ENCODE results near the gene S100A5.
A peak's percentile ranks its signal among the peaks of the same experiment; 100 is the strongest.
"Not testable (repeated sequence)": the region's sequence is repeated elsewhere in the genome, so short reads cannot be mapped to it uniquely, and the experiment has no call there.

Gene S100A5, protein sequence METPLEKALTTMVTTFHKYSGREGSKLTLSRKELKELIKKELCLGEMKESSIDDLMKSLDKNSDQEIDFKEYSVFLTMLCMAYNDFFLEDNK

DNA sequence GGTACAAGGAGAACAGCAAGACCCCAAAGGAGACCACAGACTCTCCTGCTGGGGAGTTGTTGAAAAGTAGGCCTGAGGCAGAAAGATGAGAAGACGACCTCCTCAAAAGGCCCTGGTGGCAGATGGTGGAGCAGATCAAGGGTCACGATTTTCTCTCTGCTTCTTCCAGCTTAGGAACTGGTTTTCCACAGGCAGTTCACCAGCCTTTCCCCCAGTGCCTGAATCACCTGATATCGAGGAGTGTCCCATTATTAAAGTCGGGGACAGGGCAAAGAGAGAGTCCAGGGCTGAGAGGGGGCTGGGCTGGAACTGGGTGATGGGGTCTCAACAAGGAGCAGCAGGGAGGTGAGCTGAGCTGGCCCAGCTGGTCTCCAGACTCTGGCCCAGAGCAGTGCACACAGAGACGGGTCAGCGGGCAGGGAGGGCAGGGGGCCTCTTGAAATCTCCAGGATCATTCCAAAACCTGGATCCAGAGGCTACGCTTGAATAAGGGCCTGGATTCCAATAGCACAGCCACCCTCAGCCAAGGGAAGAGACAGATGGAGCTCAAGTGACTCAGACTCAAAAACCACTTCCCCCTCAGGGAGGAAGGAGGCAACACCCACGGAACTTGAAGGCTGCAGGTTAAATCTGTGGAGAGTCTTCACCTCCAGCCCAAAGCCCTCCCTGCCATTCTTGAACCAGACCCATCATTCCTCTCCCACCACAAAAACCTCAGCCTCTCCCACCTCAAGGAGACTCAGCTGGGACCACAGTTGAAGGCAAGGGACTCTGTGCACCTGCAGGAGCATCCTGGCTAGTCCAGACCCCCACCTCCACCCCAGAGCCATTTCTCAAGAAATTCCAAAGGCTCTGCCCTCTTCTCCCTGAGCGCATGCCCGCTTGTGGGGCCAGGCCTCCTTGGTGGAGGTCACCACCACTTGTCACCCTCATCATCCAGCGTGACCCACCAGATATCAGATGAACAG is at the start of gene S100A5:
Gene S100A5 (minus strand): TSS at position 541 of the 968 bp plus-strand sequence. CDS start 743 bp downstream, outside the sequence.
- FAIRE-seq = no peak
- DNase-seq (ENCODE audit: insufficient read length, low spot score) = no peak

DNA sequence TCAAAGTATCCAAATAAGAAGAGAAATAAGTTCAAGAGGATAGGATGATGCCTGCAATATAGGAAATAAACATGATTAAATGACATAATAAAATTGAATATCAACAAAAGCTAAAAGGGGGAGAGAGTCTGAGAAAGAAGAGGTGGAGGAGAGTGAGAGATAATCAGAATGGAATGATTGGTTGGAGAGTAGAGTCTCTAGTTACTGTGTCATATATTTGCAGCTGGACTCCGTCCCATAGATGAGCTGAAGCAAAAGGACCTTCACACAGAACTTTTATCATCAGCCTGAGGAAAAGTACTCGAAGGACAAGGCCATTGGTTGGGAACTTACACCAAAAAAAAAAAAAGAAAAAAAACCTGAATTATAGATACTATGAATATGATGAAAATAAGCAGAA is 47.7 kb upstream of the S100A5 start:
- DNase-seq (ENCODE audit: insufficient read length, low spot score) (no peak), FAIRE-seq (no peak)

DNA sequence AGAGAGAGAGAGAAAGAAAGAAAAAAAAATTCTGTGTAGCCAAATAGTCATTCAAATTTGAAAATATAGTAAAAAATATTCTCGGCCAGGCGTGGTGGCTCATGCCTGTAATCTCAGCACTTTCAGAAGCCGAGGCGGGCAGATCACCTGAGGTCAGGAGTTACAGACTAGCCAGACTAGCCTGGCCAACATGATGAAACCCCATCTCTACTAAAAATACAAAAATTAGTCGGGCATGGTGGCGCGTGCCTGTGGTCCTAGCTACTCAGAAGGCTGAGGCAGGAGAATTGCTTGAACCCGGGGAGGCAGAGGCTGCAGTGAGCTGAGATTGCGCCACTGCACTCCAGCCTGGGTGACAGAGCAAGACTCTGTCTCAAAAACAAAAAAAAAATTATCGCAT is 47.3 kb upstream of the S100A5 start:
- FAIRE-seq = not testable (repeated sequence)

DNA sequence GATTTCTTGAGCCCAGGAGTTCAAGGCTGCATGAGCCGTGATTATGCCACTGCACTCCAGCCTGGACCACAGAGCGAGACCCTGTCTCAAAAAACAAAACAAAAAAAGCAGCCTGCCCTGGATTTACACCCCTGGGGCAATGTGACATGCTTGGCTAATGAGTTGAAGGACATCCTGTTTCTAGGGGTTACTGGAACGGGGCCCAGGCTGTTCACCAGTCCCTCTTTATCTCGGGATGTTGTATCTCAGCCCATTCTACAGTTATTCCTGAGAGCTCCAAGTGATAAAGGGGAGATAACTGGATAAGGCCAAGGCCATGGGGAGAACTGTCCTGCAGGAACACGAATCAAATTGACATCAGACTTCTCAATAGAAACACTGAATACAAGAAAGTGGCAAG is 46.6 kb upstream of the S100A5 start:
- FAIRE-seq (no peak), DNase-seq (ENCODE audit: insufficient read length, low spot score) (no peak)

More for the DNA sequence above, 47.3 kb upstream of the S100A5 start:
- DNase-seq (ENCODE audit: insufficient read length, low spot score) = not testable (repeated sequence)

DNA sequence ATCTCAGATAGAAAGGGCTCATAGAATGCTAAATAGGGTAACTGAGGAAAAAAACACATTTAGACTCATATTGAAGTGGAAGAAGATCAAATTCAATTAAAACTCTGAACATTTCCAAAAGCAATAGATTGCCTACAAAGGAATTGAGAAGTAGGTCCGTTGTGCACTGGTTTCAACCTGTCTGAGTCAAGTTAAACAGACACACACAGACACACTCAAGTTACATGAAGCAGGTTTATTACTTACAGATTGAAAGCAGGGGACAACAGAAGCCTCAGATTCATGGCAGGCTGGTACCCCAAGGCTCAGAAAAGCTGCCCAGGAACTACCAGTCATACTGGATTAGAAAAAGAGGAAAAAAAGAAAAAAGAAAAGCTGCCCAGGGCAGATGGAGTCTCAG is 45.6 kb upstream of the S100A5 start:
- FAIRE-seq = no peak

DNA sequence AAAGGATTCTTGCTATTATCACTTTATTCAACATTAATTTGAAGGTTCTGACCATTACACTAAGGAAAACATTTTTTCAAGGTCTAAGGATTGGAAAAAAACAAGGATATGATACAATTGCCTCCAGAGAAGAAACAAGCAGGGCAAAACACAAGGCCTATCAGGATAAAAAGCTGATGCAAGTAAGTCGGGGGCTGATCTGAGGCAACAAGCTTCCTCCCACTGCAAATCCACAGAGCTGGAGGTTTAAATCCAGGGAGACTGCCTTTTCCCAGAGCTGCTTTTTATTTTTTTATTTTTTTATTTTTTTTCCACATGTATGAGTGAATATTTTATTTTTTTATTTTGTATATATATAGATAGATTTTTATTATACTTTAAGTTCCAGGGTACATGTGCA is 44.3 kb upstream of the S100A5 start:
- no peak for FAIRE-seq
- DNase-seq (ENCODE audit: insufficient read length, low spot score) = no peak

More for the DNA sequence above, 45.6 kb upstream of the S100A5 start:
- no peak for DNase-seq (ENCODE audit: insufficient read length, low spot score)

DNA sequence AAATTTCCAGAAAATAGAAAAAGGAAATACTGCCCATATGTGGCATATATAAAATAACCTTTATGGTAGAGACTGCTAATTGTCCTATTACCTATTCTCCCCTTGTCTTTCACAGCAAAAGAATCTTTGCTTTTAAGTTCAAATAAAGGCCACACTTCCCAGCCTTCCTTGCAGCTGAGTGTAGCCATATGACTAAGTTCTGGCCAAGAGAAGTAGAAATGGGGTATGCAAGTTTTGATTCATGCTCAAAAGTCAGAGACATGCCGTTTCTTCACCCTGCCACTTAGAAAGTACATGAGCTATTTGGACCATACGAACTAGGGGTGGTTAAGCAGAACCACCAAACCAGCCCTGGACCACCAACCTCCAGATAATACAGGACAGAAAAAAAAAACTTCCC is 43.2 kb upstream of the S100A5 start:
- no peak for FAIRE-seq
- no peak for DNase-seq (ENCODE audit: insufficient read length, low spot score)

DNA sequence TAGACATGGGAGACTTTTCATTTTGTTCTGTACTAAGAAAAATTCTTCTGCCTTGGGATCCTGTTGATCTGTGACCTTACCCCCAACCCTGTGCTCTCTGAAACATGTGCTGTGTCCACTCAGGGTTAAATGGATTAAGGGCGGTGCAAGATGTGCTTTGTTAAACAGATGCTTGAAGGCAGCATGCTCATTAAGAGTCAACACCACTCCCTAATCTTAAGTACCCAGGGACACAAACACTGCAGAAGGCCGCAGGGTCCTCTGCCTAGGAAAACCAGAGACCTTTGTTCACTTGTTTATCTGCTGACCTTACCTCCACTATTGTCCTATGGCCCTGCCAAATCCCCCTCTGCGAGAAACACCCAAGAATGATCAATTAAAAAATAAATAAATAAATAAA is 42.8 kb upstream of the S100A5 start:
- DNase-seq (ENCODE audit: insufficient read length, low spot score); FAIRE-seq: not testable (repeated sequence)

DNA sequence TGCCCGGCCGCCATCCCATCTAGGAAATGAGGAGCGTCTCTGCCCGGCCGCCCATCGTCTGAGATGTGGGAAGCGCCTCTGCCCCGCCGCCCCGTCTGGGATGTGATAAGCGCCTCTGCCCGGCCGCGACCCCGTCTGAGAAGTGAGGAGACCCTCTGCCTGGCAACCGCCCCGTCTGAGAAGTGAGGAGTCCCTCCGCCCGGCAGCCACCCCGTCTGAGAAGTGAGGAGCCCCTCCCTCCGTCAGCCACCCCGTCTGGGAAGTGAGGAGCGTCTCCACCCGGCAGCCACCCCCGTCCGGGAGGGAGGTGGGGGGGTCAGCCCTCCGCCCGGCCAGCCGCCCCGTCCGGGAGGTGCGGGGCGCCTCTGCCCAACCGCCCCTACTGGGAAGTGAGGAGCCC is 42.1 kb upstream of the S100A5 start:
- not testable (repeated sequence) for FAIRE-seq; DNase-seq (ENCODE audit: insufficient read length, low spot score)

DNA sequence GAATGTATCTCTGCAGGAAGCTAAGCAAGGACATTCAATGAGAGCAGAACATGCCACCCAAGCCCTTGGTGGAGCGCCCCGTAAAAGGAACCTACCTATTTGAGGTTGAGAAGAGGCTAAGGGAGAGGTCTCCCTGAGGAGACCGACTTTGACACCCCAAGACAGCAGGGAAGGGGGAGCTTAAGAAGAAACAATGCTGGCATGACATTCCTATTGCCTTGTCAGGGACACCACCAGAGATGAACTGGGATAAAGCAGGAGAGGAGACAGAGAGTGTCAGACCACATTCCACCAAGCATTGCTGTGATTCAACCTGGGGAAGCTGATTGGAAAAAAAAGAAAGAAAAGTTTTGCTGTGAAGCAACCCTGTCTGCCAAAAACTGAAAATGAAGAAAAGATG is 38.2 kb upstream of the S100A5 start:
- DNase-seq (ENCODE audit: insufficient read length, low spot score) (no peak), FAIRE-seq (no peak)

DNA sequence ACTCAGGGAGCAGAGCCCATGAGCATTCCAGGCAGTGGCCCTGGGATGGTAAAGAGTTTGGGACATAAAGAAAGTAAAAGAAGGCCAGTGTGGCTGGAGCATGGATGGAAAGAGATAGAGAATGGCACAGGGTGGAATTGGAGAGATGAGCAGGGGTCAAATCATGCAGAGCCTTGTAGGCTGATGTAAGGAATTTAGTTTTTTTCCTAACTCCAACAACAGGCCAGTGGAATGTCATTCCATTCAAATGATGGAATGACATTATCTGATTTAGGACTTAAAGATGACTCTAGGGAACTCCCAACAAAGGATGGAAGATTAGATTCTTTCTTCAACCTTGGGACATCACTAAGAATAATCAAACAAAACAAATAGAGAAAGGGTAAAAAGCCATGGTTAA is 37.8 kb upstream of the S100A5 start:
- FAIRE-seq = no peak

DNA sequence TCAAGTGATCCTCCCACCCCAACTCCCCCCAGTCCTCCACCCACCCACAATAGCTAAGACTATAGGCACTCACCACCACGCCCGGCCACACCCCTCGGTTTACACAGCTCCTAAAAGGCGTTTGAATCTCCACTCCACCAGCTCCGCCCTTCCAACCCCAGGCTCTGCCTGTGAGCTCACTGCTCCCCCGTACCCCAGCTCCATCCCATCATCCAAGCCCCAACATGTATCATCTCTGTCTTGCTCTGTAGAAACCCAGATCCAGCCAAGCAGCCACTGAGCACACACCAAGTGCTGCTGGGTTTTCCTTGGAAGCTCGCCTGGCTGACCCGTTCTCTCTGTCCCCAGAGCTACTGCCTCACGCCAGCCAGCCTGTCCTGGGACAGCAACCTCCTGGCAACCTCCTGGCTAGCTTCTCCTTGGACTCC is 36.9 kb upstream of the S100A5 start:
- FAIRE-seq (no peak), DNase-seq (ENCODE audit: insufficient read length, low spot score) (no peak)

More for the DNA sequence above, 37.8 kb upstream of the S100A5 start:
- DNase-seq (ENCODE audit: insufficient read length, low spot score) = no peak

DNA sequence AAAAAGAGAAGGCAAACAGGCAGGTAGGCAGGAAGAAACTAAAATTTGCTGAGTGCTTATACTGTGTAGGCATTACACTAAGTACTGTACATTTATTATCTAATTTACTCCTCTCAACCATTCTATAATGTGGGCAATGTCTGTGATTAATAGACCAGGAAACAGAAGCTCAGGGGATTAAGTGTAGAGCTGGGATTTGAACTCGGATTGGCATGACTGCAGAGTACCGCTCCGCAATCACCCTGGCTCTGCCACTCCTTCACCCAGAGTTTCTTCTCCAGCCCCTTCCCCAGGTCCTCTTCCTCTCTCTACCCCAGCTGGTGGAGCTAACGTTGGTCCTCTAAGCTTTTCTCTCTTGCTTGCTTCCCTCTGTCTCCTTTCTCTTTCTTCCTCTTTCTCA is 36.4 kb upstream of the S100A5 start:
- no peak for FAIRE-seq
- DNase-seq (ENCODE audit: insufficient read length, low spot score) = no peak

DNA sequence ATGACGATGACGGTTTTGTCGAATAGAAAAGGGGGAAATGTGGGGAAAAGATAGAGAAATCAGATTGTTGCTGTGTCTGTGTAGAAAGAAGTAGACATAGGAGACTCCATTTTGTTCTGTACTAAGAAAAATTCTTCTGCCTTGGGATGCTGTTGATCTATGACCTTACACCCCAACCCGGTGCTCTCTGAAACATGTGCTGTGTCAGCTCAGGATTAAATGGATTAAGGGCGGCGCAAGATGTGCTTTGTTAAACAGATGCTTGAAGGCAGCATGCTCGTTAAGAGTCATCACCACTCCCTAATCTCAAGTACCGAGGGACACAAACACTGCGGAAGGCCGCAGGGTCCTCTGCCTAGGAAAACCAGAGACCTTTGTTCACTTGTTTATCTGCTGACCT is 34.8 kb upstream of the S100A5 start:
- DNase-seq (ENCODE audit: insufficient read length, low spot score); FAIRE-seq: not testable (repeated sequence)

DNA sequence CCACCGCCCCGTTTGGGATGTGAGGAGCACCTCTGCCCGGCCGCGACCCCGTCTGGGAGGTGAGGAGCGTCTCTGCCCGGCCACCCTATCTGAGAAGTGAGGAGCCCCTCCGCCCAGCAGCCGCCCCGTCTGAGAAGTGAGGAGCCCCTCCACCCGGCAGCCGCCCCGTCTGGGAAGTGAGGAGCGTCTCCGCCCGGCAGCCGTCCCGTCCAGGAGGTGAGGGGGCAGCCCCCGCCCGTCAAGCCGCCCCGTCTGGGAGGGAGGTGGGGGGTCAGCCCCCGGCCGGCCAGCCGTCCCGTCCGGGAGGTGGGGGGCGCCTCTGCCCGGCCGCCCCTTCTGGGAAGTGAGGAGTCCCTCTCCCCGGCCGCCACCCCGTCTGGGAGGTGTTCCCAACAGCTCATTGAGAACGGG is 34.4 kb upstream of the S100A5 start:
- FAIRE-seq = not testable (repeated sequence)

DNA sequence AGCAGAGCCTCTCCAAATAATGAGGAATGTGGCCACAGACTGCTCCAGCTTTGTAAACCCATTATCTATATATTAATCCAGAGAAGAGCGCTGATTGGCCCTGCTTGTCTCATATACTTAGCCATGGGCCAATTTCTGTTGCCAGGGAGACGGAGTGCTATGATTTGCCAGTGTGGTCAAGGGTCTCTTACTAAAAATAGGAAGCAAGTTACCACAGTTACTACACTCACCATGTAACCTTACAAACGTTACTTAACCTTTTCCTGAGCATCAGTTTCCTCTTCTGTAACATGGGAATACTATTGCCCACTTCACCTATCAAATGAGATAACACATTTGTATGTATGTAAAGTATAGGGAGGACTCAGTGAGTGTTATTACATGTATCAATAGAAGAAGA is 32.6 kb upstream of the S100A5 start:
- no peak for DNase-seq (ENCODE audit: insufficient read length, low spot score)
- no peak for FAIRE-seq

More for the DNA sequence above, 34.4 kb upstream of the S100A5 start:
- DNase-seq (ENCODE audit: insufficient read length, low spot score) = not testable (repeated sequence)

DNA sequence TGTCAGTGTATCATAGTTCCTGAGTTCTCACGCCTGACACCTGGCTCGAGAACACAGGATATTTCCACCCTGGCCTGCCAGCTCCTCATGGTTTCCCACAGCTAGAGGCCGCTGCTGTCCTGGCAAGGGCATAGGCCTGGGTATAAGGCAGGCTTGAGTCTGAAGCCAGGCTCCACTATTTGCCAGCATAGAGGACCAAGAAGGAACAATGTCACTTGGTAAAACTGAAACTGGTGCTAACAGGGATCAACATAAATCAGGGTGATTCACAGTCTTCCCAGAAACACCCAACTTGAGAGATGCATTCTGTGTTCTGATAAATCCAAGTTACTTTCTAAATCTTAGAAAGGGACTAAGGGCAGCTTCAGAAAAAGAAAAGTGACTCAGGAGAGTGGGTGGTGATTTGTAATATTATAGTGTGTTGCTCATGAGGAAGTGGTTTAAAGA is 31.9 kb upstream of the S100A5 start:
- DNase-seq (ENCODE audit: insufficient read length, low spot score) = peak; percentile 80
- FAIRE-seq = peak; percentile 26

DNA sequence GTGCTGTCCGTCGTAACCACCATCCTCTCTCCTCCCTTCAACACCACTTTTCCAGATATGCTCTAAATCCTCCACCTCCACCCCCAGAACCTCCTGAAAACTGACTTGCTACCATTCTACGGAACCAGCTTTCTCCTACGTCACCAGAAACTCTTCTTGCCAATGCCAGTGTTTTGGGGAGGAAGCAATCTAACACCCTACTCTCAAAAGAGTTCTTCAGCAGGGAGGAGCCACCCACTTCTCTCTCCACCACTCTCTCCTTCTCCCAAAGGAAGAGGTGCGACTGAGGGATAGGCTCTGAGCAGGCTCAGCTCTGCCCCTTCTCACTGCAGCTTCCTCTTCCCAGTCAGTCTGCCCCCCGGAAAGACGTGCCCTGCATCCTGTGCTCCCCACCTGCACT is 31.0 kb upstream of the S100A5 start:
- no peak for FAIRE-seq
- DNase-seq (ENCODE audit: insufficient read length, low spot score) = no peak

DNA sequence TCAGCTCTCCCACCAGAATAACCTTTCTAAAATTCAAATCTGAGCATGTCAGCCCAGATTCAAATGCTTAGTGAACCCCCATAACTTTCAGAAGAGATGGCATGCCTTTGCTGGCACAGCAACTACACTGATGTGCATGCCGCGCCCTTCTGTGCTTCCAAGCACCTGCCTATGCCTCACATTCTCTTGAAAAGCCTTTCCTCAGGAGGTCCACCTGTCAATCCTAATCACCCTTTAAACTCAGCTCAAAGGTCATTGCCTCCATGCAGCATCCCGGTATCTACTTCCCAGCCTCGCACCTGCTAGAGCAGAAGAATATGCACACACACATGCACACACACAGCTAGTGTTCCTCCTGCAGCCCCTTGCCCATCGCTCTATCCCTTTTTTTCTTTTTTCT is 30.1 kb upstream of the S100A5 start:
- no peak for DNase-seq (ENCODE audit: insufficient read length, low spot score)
- FAIRE-seq = no peak

DNA sequence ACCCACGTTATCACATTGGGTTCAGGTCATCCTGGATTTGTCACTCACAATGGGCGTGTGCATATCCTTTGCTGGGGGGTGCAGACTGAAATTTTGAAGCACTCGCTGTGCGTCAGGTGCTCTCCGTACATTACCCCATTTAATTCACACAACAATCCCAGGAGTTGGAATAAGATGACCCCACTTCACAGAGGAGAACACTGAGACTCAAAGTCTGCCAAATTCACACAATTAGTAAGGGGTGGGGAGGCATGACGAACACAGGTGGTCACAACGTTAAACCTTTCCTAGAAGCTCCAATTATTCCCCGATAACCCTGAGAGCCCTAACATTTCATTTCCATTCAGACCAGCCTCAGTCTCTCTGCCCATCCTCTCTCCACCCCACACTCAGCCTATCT is 28.7 kb upstream of the S100A5 start:
- FAIRE-seq = no peak
- no peak for DNase-seq (ENCODE audit: insufficient read length, low spot score)

DNA sequence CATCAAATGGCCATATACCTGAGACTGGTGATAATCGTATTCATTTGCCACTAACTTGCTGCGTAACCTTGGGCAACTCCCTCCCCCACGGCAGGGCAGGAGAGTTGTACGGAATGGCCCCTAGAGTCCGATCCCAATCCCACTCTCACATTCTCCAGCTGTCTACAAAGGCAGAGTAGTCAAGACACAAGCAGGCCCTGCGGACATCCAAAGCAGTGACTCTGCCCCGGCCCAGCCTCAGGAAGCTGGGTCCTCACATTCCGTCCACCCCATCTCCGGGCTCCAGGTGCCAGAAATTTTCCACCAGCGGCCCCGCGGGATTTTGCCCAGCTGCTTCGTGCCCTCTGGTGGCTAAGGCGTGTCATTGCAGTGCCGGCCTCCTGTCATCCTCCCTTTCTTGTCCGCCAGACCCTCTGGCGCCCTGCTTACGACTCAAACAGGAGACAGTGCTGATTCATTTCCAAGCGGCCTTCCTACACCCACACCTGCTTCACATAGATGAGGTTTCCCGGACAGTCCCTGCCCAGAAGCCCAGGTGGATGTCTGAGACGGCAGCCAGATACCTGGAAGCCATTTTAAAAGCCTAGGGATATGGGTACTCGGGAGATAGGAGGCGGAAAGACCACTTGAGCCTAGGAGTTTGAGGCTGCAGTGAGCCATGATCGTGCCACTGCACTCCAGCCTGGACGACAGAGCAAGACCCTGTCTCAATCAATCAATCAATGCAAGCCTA is 27.8 kb upstream of the S100A5 start:
- DNase-seq (ENCODE audit: insufficient read length, low spot score) (peak; percentile 81), FAIRE-seq (no peak)
